Left lung (tissue), 10 donors: ENCODE data around the gene ASCC1. TPM values are rescaled to one million over a fixed set of nuclear protein-coding genes. Genes with fewer than 3 reads are reported as not detected.
"Not testable (repeated sequence)": the region's sequence is repeated elsewhere in the genome, so short reads cannot be mapped to it uniquely, and the experiment has no call there.

ENCODE experiments used
- ATAC-seq: fragments of 200-7000 bp; cut with Tn5 transposase; one replicate; pipeline ENCODE4 v1.9.1; 2020; ENCODE audit warnings: moderate library complexity
- DNase-seq, 4 donors: peaks; one replicate each; pipeline ENCODE4 v3.0.0-alpha.2; 2013 to 2020
- H3K27ac ChIP-seq, 2 donors: fragments of 200-600 bp; sonication (generic) in 1 of 2; one replicate each; pipeline versions ENCODE4 v1.5.0 to v1.8.0; 2020 to 2021
- H3K27me3 ChIP-seq, 2 donors: fragments of 200-600 bp; sonication (generic) in 1 of 2; one replicate each; pipeline versions ENCODE4 v1.5.0 to v1.8.0; 2020 to 2021
- H3K36me3 ChIP-seq, 2 donors: fragments of 200-600 bp; sonication (generic) in 1 of 2; one replicate each; pipeline versions ENCODE4 v1.5.0 to v1.8.0; 2020 to 2021
- H3K4me1 ChIP-seq, 2 donors: fragments of 200-600 bp; one replicate each; pipeline ENCODE4 v1.8.0; 2021
- H3K4me3 ChIP-seq, 2 donors: fragments of 200-600 bp; sonication (generic) in 1 of 2; one replicate each; pipeline versions ENCODE4 v1.5.0 to v1.8.0; 2020 to 2021; ENCODE audit warnings: mild to moderate bottlenecking in 1 of 2
- H3K9me3 ChIP-seq, 2 donors: fragments of 200-600 bp; sonication (generic) in 1 of 2; one replicate each; pipeline versions ENCODE4 v1.5.0 to v1.8.0; 2020 to 2021
- intact Hi-C, 2 donors: fragments of 100-400 bp; cut with DNase I; formaldehyde crosslinking; loops; one replicate each; pipeline versions ENCODE4 v1.11.2 to v1.14.2; 2022
- polyA plus RNA-seq, 6 donors: library from polyadenylated mRNA; unstranded; fragments of 120-200 nt; gene quantifications; one replicate each; pipeline ENCODE4 v1.2.1, GENCODE V29; 2013; ENCODE audit not compliant: insufficient read length in 6 of 6
- total RNA-seq, 2 donors: library from RNA; stranded (reverse); fragmentation: NEBNext Ultra II Directional; extraction: Animal tissue kit (Norgen Biotek cat#: 25700); gene quantifications; one replicate each; pipeline ENCODE4 v1.2.1, GENCODE V29; 2021
- TF ChIP-seq, protein P1 (sequence below), 2 donors: fragments of 200-600 bp; sonication (generic) in 1 of 2; IDR thresholded peaks; one replicate each; pipeline versions ENCODE4 v1.5.0 to v1.8.0; 2021; ENCODE audit warnings: antibody characterized with exemption in 2 of 2
- donor health status: DM: no; HTN: yes; CAD: no.
- donor health status: DM: no; HTN: no; CAD: no.

Gene ASCC1
- total and polyA plus RNA-seq, 8 donors: 27.0 to 48.2 (median 37.4) TPM

DNA sequence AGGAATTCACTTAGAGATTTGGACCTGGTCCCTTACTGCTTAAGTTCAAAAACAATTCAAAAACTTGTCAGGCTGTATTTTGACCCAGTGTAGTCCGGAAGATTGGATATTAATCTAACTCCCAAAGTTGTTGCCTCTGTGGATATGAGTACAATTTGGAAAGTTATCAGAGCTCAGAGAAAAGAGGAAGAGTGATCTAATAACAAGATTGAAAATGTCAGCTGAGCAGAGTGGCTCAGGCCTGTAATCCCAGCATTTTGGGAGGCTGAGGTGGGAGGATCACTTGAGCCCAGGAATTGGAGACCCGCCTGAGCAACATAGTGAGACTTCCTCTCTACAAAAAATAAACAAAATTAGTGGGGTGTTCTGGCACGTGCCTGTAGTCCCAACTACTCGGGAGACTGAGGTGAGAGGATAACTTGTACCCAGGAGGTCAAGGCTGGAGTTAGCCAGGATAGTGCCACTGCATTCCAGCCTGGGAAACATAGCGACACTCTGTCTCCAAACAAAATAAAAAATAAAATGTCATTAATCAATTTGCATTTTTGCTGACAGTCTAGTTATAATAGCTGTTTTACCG is 3.2 kb upstream of the ASCC1 start:
- H3K4me3 ChIP-seq: no peak overlapping the region
- no peaks in the 10 kb centered on the region for H3K9me3 ChIP-seq
- intact Hi-C loops: no loop called here
- peaks cover 8 to 72% of the 10 kb centered on the region in 2 donors for H3K4me1 ChIP-seq
- TF ChIP-seq, protein P1, sequence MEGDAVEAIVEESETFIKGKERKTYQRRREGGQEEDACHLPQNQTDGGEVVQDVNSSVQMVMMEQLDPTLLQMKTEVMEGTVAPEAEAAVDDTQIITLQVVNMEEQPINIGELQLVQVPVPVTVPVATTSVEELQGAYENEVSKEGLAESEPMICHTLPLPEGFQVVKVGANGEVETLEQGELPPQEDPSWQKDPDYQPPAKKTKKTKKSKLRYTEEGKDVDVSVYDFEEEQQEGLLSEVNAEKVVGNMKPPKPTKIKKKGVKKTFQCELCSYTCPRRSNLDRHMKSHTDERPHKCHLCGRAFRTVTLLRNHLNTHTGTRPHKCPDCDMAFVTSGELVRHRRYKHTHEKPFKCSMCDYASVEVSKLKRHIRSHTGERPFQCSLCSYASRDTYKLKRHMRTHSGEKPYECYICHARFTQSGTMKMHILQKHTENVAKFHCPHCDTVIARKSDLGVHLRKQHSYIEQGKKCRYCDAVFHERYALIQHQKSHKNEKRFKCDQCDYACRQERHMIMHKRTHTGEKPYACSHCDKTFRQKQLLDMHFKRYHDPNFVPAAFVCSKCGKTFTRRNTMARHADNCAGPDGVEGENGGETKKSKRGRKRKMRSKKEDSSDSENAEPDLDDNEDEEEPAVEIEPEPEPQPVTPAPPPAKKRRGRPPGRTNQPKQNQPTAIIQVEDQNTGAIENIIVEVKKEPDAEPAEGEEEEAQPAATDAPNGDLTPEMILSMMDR (IDR thresholded peaks at IDR 0.05): no peak
- no peak for DNase-seq
- H3K27ac ChIP-seq: peak overlapping the region; percentile 40 to 65
- H3K36me3 ChIP-seq: peaks cover 0 to 29% of the 10 kb centered on the region in 2 donors
- no peaks in the 10 kb centered on the region for H3K27me3 ChIP-seq
- ATAC-seq: no peak

DNA sequence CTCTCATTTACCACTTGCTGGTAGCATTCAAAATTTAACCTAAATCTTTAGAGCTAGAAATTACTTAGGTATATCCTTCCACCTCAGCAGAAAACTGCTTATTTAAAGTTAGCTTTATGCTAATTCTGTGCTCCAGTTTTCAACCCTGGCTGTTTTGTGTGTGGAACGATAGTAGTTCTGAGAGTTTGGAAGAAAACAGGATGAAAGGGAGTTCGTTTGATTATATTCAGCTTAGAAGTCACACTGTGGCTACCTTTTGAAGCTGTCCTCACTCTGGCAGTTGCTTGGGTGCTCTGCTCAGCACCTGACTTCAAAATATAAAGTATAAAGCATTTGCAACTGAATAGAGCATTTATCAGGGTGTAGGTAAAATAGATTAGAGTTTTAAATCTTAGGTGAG is 2.6 kb upstream of the ASCC1 start:
- Histone ChIP-seq H3K9me3 (no peaks in the 10 kb centered on the region), H3K4me3 (no peak overlapping the region)

DNA sequence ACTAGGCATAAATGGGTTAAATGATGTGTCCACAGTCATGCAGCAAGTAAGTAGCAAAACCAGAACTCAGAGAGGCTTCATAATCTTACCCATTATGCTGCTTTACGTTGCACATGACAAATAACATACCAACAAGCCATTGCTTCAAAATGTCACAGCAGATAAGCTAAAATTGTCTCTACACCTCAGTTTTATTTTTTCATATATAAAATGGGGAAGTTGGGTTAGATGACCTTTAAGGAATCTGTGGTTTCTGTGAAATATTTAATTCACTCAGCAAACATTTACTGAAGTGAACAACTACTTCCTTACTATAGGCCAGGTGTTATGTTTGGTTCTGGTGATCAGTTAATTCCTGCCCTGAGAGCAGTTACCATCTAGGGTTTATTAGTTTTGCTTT is 2.2 kb upstream of the ASCC1 start:
- Histone ChIP-seq H3K4me3 (no peak overlapping the region), H3K9me3 (no peaks in the 10 kb centered on the region), H3K36me3 (peaks cover 0 to 24% of the 10 kb centered on the region in 2 donors), H3K27ac (peak overlapping the region; percentile 40 to 65), H3K4me1 (peaks cover 8 to 70% of the 10 kb centered on the region in 2 donors), H3K27me3 (no peaks in the 10 kb centered on the region)
- TF ChIP-seq, protein P1 (IDR thresholded peaks at IDR 0.05): no peak
- ATAC-seq (no peak), DNase-seq (no peak)
- intact Hi-C loops: no loop called here

More for the DNA sequence above, 2.6 kb upstream of the ASCC1 start:
- Histone ChIP-seq H3K27ac (peak overlapping the region; percentile 40 to 65), H3K27me3 (no peaks in the 10 kb centered on the region), H3K36me3 (peaks cover 0 to 24% of the 10 kb centered on the region in 2 donors), H3K4me1 (peaks cover 8 to 72% of the 10 kb centered on the region in 2 donors)
- DNase-seq (no peak), ATAC-seq (no peak)
- intact Hi-C loops: no loop called here
- TF ChIP-seq, protein P1 (IDR thresholded peaks at IDR 0.05): no peak

DNA sequence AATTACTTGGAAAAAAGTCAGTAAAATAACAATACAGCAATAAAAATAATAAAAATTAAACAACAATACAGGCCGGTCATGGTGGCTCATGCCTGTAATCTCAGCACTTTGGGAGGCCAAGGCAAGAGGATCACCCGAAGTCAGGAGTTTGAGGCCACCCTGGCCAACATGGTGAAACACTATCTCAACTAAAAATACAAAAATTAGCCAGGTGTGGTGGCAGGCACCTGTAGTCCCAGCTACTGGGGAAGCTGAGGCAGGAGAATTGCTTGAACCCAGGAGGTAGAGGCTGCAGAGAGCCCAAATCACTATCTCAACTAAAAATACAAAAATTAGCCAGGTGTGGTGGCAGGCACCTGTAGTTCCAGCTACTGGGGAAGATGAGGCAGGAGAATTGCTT is 4.2 kb downstream of the ASCC1 start:
- DNase-seq, H3K4me3 ChIP-seq, H3K27me3 ChIP-seq, H3K27ac ChIP-seq, intact Hi-C loops, ATAC-seq, H3K9me3 ChIP-seq: not testable (repeated sequence)
- Histone ChIP-seq H3K36me3 (peaks cover 0 to 53% of the 10 kb centered on the region in 2 donors), H3K4me1 (peaks cover 6 to 26% of the 10 kb centered on the region in 2 donors)

DNA sequence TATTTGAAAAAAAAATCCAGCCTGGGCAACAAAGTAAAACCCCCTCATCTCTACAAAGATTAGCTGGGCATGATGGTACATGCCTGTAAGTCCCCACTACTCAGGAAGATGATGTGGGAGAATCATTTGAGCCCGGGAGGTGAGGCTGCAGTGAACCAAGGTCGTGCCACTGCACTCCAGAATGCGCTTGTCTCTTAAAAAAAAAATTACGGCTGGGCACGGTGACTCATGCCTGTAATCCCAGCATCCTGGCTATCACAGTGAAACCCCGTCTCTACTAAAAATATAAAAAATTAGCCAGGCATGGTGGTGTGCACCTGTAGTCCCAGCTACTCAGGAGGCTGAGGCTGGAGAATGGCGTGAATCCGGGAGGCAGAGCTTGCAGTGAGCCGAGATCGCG is 4.7 kb downstream of the ASCC1 start:
- H3K27ac ChIP-seq, H3K9me3 ChIP-seq, intact Hi-C loops, H3K4me3 ChIP-seq, ATAC-seq, H3K27me3 ChIP-seq, DNase-seq: not testable (repeated sequence)
- H3K4me1 ChIP-seq: peaks cover 5 to 22% of the 10 kb centered on the region in 2 donors
- peaks cover 0 to 57% of the 10 kb centered on the region in 2 donors for H3K36me3 ChIP-seq

DNA sequence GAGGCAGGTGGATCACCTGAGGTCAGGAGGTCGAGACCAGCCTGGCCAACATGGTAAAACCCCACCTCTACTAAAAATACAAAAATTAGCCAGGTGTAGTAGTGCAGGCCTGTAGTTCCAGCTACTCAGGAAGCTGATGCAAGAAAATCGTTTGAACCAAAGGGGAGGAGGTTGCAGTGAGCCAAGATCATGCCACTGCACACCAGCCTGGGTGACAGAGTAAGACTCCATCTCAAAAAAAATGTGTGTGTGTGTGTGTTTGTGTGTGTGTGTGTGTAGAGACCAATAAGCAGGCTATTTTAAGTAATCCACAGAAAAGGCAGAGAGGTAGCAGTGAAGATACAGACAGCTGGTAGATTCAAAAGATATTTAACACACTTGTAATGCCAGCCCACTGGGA is 7.5 kb downstream of the ASCC1 start:
- DNase-seq, intact Hi-C loops, H3K27ac ChIP-seq, ATAC-seq, H3K4me3 ChIP-seq, H3K4me1 ChIP-seq, H3K9me3 ChIP-seq, H3K27me3 ChIP-seq: not testable (repeated sequence)
- H3K36me3 ChIP-seq: peaks cover 0 to 82% of the 10 kb centered on the region in 2 donors
